GM12801 (cell line): ENCODE results near the gene EHD1.

Source experiments
- TF ChIP-seq, protein P1 (sequence below): IDR thresholded peaks from one replicate; pipeline ENCODE4 v1.5.1; 2011; ENCODE audit warnings: control low read depth; ENCODE audit not compliant: insufficient read length; ENCODE audit errors: extremely low read depth

Gene EHD1

DNA sequence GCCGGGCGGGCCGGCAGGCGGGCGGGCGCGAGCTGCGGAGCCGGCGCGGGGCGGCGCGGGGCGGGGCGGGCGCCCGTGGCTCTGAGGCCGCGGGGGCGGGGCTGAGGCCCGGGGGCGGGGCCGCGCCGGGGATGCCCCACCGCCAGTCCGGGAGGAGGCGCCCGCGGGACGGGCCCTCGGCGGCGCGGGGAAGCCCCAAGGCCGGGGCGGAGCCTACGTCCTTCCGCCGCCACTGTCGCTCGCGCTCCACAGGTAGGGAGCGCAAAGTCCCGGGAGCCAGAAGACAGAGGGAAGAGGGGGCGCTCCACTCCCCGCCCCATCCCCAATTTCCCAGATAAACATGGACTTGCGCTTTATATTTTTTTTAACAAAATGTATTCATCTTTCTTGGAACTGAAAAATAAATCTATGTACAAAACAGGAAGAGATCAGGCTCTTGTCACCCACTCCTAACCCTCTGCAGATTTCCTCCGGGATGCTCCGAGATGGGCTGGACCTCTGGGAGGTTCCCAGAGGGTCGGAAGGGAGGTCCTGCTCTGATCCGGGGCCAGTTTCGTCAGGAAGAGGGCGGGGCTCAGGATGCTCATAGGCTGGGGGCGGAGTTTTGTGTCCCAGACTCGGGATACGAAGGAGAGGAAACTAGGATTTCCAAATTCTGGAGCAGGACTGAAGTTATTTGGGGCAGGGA, 75.1 kb downstream of the EHD1 start, which contains the start of gene MAP4K2:
MAP4K2 (minus strand) TSS at position 57 of the 688 bp plus-strand sequence. CDS start 65 bp downstream, outside the sequence.
- TF ChIP-seq, protein P1, sequence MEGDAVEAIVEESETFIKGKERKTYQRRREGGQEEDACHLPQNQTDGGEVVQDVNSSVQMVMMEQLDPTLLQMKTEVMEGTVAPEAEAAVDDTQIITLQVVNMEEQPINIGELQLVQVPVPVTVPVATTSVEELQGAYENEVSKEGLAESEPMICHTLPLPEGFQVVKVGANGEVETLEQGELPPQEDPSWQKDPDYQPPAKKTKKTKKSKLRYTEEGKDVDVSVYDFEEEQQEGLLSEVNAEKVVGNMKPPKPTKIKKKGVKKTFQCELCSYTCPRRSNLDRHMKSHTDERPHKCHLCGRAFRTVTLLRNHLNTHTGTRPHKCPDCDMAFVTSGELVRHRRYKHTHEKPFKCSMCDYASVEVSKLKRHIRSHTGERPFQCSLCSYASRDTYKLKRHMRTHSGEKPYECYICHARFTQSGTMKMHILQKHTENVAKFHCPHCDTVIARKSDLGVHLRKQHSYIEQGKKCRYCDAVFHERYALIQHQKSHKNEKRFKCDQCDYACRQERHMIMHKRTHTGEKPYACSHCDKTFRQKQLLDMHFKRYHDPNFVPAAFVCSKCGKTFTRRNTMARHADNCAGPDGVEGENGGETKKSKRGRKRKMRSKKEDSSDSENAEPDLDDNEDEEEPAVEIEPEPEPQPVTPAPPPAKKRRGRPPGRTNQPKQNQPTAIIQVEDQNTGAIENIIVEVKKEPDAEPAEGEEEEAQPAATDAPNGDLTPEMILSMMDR = no peak

DNA sequence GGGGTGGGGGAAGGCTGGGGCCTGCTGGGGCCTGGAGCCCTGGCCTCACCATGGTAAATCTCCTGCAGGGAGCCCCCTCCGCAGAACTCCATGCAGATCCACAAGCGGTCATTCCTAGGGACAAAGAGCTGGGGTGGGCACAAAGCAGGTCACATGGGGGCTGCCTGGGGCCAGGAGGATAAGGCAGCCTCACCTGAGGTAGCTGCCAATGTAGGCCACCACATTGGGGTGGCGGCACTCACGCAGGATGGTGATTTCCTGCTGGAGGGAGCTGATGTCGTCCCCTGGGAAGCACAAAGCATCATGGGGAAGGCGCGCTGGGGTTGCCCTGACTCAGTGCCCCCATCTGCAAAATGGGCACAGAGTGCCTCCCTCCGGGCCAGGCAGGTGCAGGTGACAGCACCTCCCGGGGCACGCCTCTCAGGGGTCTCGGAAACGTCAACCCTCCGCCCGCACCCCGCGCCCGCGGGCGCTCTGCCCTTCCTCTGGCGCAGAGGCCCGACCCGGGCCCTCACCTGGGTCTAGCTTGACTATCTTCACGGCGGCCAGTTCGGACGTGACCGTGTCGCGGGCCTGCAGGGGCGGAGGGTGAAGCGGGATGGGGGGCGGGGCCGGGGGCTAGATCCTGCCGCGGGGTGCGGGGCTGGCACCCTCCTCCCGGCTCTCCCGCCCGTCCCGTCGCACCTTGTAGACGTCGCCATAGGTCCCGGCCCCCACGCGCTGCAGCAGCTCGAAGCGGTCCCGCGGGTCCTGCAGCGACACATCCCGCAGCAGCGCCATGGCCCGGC, 75.9 kb downstream of the EHD1 start:
- TF ChIP-seq, protein P1 = no peak
